ENCODE data around the gene RPP25L.
"Not testable (repeated sequence)": the region's sequence is repeated elsewhere in the genome, so short reads cannot be mapped to it uniquely, and the experiment has no call there.

Gene RPP25L

DNA sequence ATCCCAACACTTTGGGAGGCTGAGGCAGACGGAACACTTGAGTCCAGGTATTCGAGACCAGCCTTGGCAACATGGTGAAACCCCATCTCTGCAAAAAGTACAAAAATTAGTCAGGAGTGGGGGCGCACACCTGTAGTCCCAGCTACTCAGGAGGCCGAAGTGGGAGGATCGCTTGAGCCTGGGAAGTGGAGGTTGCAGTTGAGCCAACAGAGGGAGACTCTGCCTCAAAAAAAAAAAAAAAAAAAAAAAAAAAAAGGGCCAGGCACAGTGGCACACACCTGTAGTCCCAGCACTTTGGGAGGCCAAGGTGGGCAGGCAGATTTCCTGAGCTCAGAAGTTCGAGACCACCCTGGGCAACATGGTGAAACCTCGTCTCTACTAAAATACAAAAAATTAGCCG, 27.4 kb upstream of the RPP25L start:
- H3K9me3 ChIP-seq (ENCODE audit: control insufficient read depth in 5 of 5, low read length in 5 of 5); H3K27me3 ChIP-seq (ENCODE audit: control insufficient read depth in 5 of 5, insufficient read depth in 4 of 5, low read length in 5 of 5); H3K27ac ChIP-seq (ENCODE audit: low read depth, low read length); H3K4me3 ChIP-seq (ENCODE audit: low read depth in 1 of 5, low read length in 5 of 5); H3K36me3 ChIP-seq (ENCODE audit: control insufficient read depth in 5 of 5, insufficient read depth in 5 of 5, low read length in 5 of 5); H3K9ac ChIP-seq (ENCODE audit: low read length in 5 of 5): not testable (repeated sequence)
- H3K4me1 ChIP-seq (ENCODE audit: control insufficient read depth in 5 of 5, insufficient read depth in 5 of 5, low read length in 5 of 5), result peaks cover 2 to 26% (median 25%) of the 10 kb centered on the region in 5 donors

DNA sequence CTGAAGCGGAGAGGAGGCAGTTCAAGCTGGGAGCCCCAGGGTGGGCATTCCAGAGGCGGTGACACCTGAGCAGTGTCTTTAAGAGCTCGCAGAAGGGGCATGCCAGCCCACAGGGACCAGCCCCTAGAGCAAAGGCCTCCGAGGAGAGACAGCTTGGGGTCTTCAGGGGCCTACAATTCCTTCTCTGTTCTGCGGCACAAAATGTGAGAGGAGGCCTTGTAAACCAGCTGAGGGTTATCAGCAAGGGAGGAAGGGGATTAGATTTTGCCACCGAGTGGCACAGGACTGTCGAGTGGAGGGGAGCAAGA, 26.2 kb upstream of the RPP25L start:
- no peaks in the 10 kb centered on the region for H3K9me3 ChIP-seq (ENCODE audit: control insufficient read depth in 5 of 5, low read length in 5 of 5)
- peak overlapping the region; percentile 73 to 92 (median 84) for H3K4me3 ChIP-seq (ENCODE audit: low read depth in 1 of 5, low read length in 5 of 5)
- H3K9ac ChIP-seq (ENCODE audit: low read length in 5 of 5), result peak overlapping the region; percentile 73 to 89 (median 86)
- H3K27ac ChIP-seq (ENCODE audit: low read depth, low read length), result peak overlapping the region; percentile 60
- no peaks in the 10 kb centered on the region for H3K27me3 ChIP-seq (ENCODE audit: control insufficient read depth in 5 of 5, insufficient read depth in 4 of 5, low read length in 5 of 5)
- H3K4me1 ChIP-seq (ENCODE audit: control insufficient read depth in 5 of 5, insufficient read depth in 5 of 5, low read length in 5 of 5), result peaks cover 2 to 26% (median 25%) of the 10 kb centered on the region in 5 donors
- H3K36me3 ChIP-seq (ENCODE audit: control insufficient read depth in 5 of 5, insufficient read depth in 5 of 5, low read length in 5 of 5), result peaks cover 0 to 10% (median 8%) of the 10 kb centered on the region in 5 donors

DNA sequence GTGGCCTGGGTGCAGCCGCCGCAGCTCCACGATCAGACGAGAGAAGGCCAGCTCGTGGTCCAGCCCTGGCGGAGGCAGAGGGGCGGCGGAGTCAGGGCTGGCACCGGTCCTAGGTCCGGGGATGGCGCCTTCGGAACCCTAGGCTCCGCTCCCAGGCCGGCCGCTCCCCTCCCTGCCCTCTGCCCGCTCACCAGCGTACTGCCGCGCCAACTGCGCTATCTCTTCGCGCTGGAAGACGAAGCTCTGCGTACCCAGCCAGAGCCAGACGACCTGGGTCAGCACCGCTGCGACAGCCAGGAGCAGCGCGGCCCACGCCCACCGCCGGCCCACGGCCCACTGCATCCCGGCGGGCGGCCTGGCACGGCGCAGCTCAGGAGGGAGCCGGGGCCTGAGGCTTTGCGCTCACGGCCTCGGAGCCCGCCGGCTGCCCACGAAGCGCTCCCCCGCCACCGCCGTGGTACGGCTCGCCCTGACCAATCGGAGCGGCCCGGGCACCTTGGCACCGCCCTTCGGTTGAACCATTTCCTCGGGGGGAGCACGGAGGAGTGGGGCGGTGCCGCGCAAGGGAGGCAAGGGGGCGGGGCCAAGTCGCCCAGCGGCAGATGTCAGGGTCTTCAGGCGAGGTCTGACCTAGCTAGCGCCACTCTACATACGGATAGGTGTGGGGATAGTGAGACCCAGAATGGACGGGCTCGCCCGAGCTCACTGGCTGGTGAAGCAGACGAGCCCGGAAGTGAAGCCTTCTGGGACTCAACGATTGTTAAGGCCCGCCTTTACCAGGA, 25.6 kb upstream of the RPP25L start, which contains the start of gene SIGMAR1:
Gene SIGMAR1, minus strand, starts transcription at position 432 of the 782 bp plus-strand sequence. Its CDS starts 90 bp downstream, at position 342.
- Histone ChIP-seq H3K27ac (ENCODE audit: low read depth, low read length) (peak within 1 kb of the TSS; percentile 60), H3K9me3 (ENCODE audit: control insufficient read depth in 5 of 5, low read length in 5 of 5) (no peaks in the 10 kb centered on the region), H3K4me1 (ENCODE audit: control insufficient read depth in 5 of 5, insufficient read depth in 5 of 5, low read length in 5 of 5) (peaks cover 2 to 26% (median 25%) of the 10 kb centered on the region in 5 donors), H3K36me3 (ENCODE audit: control insufficient read depth in 5 of 5, insufficient read depth in 5 of 5, low read length in 5 of 5) (peaks cover 0 to 10% (median 8%) of the 10 kb centered on the region in 5 donors), H3K4me3 (ENCODE audit: low read depth in 1 of 5, low read length in 5 of 5) (peak within 1 kb of the TSS; percentile 73 to 92 (median 84)), H3K27me3 (ENCODE audit: control insufficient read depth in 5 of 5, insufficient read depth in 4 of 5, low read length in 5 of 5) (no peaks in the 10 kb centered on the region), H3K9ac (ENCODE audit: low read length in 5 of 5) (peak within 1 kb of the TSS; percentile 73 to 89 (median 86))

DNA sequence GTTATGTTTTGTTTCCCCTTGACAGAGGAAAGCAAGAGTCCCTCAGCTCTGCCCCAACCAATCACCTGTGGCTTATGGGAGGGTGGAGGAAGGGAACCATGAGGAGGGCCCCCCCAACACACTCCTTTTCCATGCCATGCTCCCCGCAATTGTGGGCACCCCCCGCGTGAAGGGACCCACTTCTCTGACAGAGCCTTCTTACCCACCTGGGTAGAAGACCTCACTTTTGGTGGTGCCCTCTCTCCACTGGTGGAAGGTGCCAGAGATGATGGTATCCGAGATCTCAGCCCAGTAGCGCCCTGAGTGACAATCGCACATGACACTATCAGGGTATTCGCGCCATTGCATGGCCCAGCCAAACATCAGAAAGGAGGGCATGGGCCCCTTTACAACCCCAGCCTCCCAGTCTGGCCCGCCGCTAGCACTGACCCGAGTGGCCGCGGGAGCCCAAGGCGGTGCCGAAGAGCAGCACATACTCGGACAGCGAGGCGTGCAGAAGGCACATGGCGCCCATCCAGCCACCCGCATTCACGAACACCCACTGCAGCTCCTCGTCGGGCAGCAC, 25.0 kb upstream of the RPP25L start:
- Histone ChIP-seq H3K27me3 (ENCODE audit: control insufficient read depth in 5 of 5, insufficient read depth in 4 of 5, low read length in 5 of 5) (no peaks in the 10 kb centered on the region), H3K4me1 (ENCODE audit: control insufficient read depth in 5 of 5, insufficient read depth in 5 of 5, low read length in 5 of 5) (peaks cover 2 to 26% (median 25%) of the 10 kb centered on the region in 5 donors), H3K36me3 (ENCODE audit: control insufficient read depth in 5 of 5, insufficient read depth in 5 of 5, low read length in 5 of 5) (peaks cover 0 to 10% (median 8%) of the 10 kb centered on the region in 5 donors), H3K4me3 (ENCODE audit: low read depth in 1 of 5, low read length in 5 of 5) (peak overlapping the region; percentile 68 to 92 (median 79)), H3K27ac (ENCODE audit: low read depth, low read length) (peak overlapping the region; percentile 16), H3K9me3 (ENCODE audit: control insufficient read depth in 5 of 5, low read length in 5 of 5) (no peaks in the 10 kb centered on the region), H3K9ac (ENCODE audit: low read length in 5 of 5) (peak overlapping the region in 4 of 5 donors; percentile 75 to 88 (median 86))

DNA sequence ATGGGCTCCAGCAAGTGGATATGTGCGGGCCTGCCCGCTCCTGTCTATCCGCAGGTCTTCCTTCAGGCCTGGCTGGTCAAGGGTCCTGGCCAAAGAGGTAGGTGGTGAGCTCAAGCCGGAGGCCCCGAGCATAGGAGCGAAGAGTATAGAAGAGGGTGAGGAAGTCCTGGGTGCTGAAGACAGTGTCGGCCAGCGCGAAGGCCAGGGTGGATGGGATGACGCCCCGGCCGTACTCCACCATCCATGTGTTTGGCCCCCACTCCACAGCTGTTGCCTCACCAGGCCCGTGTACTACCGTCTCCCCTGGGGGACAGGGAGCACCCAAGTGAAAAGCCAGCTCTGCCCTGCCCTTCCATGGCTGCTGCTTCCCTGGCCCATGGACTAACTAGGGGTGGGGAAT, 23.7 kb upstream of the RPP25L start:
- no peak overlapping the region for H3K4me3 ChIP-seq (ENCODE audit: low read depth in 1 of 5, low read length in 5 of 5)

DNA sequence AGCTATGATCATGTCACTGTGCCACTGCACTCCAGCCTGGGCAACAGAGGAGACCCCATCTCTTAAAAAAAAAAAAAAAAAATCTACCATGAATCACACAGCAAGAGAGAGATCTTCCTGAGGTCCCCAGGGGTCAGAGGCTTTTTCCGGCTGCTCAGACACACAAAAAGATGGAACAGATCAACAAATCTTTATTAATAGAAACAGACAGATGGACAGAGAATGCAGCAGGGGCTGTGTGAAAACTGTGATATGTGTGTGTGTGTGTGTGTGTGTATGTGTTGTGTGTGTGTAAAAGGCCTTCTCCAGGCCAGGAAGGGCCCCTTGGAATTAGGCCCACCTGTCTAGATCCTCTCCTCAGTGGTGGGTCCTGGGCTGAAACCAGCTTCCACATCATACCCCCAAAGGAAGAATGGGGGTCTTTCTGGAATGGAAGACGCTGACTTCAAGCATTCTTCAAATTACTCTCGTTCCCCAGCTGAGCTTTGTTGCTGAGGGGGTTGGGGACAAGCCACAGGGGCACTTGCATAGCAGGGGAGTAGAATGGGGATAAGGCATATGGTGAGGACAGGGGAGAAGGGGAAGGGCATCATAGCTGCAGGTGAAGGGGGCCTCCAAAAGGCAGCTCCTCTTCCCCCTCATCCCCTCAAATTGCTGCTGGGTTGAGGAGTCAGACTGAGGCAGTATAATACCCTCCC, 22.8 kb upstream of the RPP25L start:
- H3K27me3 ChIP-seq (ENCODE audit: control insufficient read depth in 5 of 5, insufficient read depth in 4 of 5, low read length in 5 of 5), result peaks cover 0 to 12% (median 11%) of the 10 kb centered on the region in 5 donors
- peaks cover 2 to 26% (median 25%) of the 10 kb centered on the region in 5 donors for H3K4me1 ChIP-seq (ENCODE audit: control insufficient read depth in 5 of 5, insufficient read depth in 5 of 5, low read length in 5 of 5)
- no peak overlapping the region for H3K9ac ChIP-seq (ENCODE audit: low read length in 5 of 5)
- H3K9me3 ChIP-seq (ENCODE audit: control insufficient read depth in 5 of 5, low read length in 5 of 5), result no peaks in the 10 kb centered on the region
- H3K27ac ChIP-seq (ENCODE audit: low read depth, low read length), result no peak overlapping the region
- H3K4me3 ChIP-seq (ENCODE audit: low read depth in 1 of 5, low read length in 5 of 5), result no peak overlapping the region
- peaks cover 0 to 10% (median 8%) of the 10 kb centered on the region in 5 donors for H3K36me3 ChIP-seq (ENCODE audit: control insufficient read depth in 5 of 5, insufficient read depth in 5 of 5, low read length in 5 of 5)

More for the DNA sequence above, 23.7 kb upstream of the RPP25L start:
- H3K9ac ChIP-seq (ENCODE audit: low read length in 5 of 5), result peak overlapping the region in 1 of 5 donors; percentile 16
- peaks cover 0 to 4% (median 3%) of the 10 kb centered on the region in 5 donors for H3K27me3 ChIP-seq (ENCODE audit: control insufficient read depth in 5 of 5, insufficient read depth in 4 of 5, low read length in 5 of 5)
- H3K27ac ChIP-seq (ENCODE audit: low read depth, low read length), result no peak overlapping the region
- H3K4me1 ChIP-seq (ENCODE audit: control insufficient read depth in 5 of 5, insufficient read depth in 5 of 5, low read length in 5 of 5), result peaks cover 2 to 26% (median 25%) of the 10 kb centered on the region in 5 donors
- no peaks in the 10 kb centered on the region for H3K9me3 ChIP-seq (ENCODE audit: control insufficient read depth in 5 of 5, low read length in 5 of 5)
- peaks cover 0 to 10% (median 8%) of the 10 kb centered on the region in 5 donors for H3K36me3 ChIP-seq (ENCODE audit: control insufficient read depth in 5 of 5, insufficient read depth in 5 of 5, low read length in 5 of 5)

DNA sequence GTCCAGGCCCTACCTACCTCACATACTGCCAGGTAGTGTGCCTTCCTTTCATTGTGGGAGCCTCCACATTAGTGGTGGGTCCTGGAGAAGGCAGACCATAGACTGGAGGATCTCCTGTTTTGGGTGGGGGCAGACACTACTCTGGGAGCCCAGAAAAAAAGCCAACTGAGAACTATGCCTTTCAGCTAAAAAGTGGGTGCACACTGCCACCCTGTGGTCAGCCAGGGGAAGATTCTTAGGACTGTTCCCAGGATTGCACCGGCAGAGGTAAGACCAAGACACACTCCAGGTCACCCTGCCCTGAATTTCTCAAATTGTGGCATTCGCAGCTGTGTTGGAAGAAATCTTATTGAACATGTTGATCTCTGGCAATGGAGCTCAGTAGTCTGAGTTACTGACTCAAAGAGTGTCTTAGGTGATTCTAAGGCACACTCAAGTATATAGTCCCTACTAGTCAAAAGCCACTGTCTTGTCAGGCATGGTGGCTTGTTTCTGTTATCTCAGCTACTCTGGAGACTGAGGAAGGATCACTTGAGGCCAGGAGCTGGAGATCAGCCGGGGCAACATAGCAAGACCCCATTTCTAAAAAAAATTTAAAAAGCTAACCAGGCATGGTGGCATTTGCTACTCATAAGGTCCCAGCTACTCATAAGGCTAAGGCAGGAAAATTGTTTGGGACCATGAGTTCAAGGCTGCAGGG, 22.1 kb upstream of the RPP25L start:
- Histone ChIP-seq H3K27me3 (ENCODE audit: control insufficient read depth in 5 of 5, insufficient read depth in 4 of 5, low read length in 5 of 5) (peaks cover 7 to 19% (median 17%) of the 10 kb centered on the region in 5 donors), H3K4me3 (ENCODE audit: low read depth in 1 of 5, low read length in 5 of 5) (no peak overlapping the region), H3K27ac (ENCODE audit: low read depth, low read length) (no peak overlapping the region), H3K4me1 (ENCODE audit: control insufficient read depth in 5 of 5, insufficient read depth in 5 of 5, low read length in 5 of 5) (peaks cover 2 to 31% (median 29%) of the 10 kb centered on the region in 5 donors), H3K9me3 (ENCODE audit: control insufficient read depth in 5 of 5, low read length in 5 of 5) (no peaks in the 10 kb centered on the region), H3K9ac (ENCODE audit: low read length in 5 of 5) (no peak overlapping the region), H3K36me3 (ENCODE audit: control insufficient read depth in 5 of 5, insufficient read depth in 5 of 5, low read length in 5 of 5) (peaks cover 0 to 10% (median 8%) of the 10 kb centered on the region in 5 donors)

DNA sequence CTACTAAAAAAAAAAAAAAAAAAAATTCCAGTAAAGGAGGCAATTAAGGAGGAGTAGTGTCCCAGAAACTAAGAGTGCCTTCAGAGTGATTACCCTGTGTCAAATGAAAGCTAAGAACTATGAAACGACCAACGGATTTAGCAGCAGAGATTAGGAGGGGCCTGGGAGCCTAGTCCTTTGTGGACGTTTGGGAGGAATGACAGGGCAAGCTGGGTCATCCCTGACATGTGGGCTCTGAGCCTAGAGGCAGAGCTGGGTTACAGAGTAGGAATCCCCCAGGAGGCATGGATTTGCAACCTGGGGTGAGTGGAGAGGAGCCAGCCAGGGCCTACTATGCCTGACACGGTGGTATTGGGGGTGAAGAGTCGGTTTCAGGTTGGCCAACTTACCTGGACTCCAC, 21.3 kb upstream of the RPP25L start:
- H3K36me3 ChIP-seq (ENCODE audit: control insufficient read depth in 5 of 5, insufficient read depth in 5 of 5, low read length in 5 of 5), result peaks cover 0 to 10% (median 8%) of the 10 kb centered on the region in 5 donors
- no peaks in the 10 kb centered on the region for H3K9me3 ChIP-seq (ENCODE audit: control insufficient read depth in 5 of 5, low read length in 5 of 5)

DNA sequence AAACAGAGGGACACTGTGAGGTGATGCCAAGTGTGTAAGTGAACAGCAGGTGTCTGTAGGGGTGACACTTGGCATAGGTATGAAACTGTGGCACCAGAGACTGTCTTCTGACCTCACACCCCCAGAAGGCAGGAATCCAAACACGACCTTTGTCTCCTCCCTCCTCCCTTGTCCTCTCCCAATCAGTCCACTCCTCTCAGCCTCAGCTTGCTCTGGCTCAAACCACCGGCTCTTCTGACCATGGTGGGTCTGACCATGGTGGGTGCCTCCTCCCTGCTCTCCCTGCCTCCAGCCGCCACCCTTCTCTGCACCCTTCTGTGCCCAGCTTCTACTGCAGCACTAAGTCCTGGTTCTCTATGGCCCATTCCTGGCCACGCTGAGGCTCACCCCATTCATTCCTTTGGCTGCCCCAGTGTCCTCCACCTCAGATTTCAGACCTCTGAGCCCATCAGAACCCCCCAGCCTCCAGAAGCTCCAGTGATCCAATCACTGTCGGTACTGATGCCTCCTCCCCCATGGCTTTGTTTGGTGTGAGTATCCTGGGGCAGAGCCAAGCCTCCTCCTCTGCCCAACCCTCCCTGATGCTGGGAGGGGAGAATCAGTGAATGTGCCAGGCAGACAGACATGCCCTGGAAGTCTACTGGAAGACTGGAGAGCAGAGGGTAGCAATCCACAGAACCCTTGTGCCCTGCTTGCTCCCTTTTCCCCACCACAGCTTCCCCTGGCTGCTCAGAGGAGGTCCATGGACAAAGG, 18.7 kb upstream of the RPP25L start:
- H3K9me3 ChIP-seq (ENCODE audit: control insufficient read depth in 5 of 5, low read length in 5 of 5), result no peaks in the 10 kb centered on the region
- H3K36me3 ChIP-seq (ENCODE audit: control insufficient read depth in 5 of 5, insufficient read depth in 5 of 5, low read length in 5 of 5), result peaks cover 0 to 8% (median 7%) of the 10 kb centered on the region in 5 donors
- H3K27ac ChIP-seq (ENCODE audit: low read depth, low read length), result no peak overlapping the region
- peaks cover 38 to 51% (median 48%) of the 10 kb centered on the region in 5 donors for H3K27me3 ChIP-seq (ENCODE audit: control insufficient read depth in 5 of 5, insufficient read depth in 4 of 5, low read length in 5 of 5)
- H3K4me3 ChIP-seq (ENCODE audit: low read depth in 1 of 5, low read length in 5 of 5), result no peak overlapping the region
- peak overlapping the region in 1 of 5 donors; percentile 4 for H3K9ac ChIP-seq (ENCODE audit: low read length in 5 of 5)
- peaks cover 0 to 14% (median 12%) of the 10 kb centered on the region in 5 donors for H3K4me1 ChIP-seq (ENCODE audit: control insufficient read depth in 5 of 5, insufficient read depth in 5 of 5, low read length in 5 of 5)

More for the DNA sequence above, 21.3 kb upstream of the RPP25L start:
- peak overlapping the region in 1 of 5 donors; percentile 26 for H3K9ac ChIP-seq (ENCODE audit: low read length in 5 of 5)
- H3K4me3 ChIP-seq (ENCODE audit: low read depth in 1 of 5, low read length in 5 of 5), result no peak overlapping the region
- H3K27me3 ChIP-seq (ENCODE audit: control insufficient read depth in 5 of 5, insufficient read depth in 4 of 5, low read length in 5 of 5), result peaks cover 13 to 25% (median 23%) of the 10 kb centered on the region in 5 donors
- H3K4me1 ChIP-seq (ENCODE audit: control insufficient read depth in 5 of 5, insufficient read depth in 5 of 5, low read length in 5 of 5), result peaks cover 2 to 32% (median 31%) of the 10 kb centered on the region in 5 donors
- H3K27ac ChIP-seq (ENCODE audit: low read depth, low read length), result no peak overlapping the region

Measured in subcutaneous abdominal adipose tissue (tissue), 5 donors.